Measurements from ENCODE around the gene MEN1. TPM values are rescaled to one million over a fixed set of nuclear protein-coding genes. Genes with fewer than 3 reads are reported as not detected.
A peak's percentile ranks its signal among the peaks of the same experiment; 100 is the strongest.

Gene MEN1
- total RNA-seq, 6 donors from 2014 or later, result 15.4 to 47.1 (median 24.4) TPM

GRCh38 chr11:64770120-64770519 is 40.2 kb downstream of the MEN1 start:
- H3K4me1 ChIP-seq, result peaks cover 28 to 53% (median 33%) of the 10 kb centered on the region in 4 donors
- ATAC-seq (ENCODE audit: low FRiP score in 2 of 2), result no peak

GRCh38 chr11:64769283-64769682 is 41.1 kb downstream of the MEN1 start:
- ATAC-seq (ENCODE audit: low FRiP score in 2 of 2) (no peak), DNase-seq (no peak)
- no peaks in the 10 kb centered on the region for H3K27me3 ChIP-seq
- no peaks in the 10 kb centered on the region for H3K9me3 ChIP-seq
- no peak overlapping the region for H3K27ac ChIP-seq
- no peak overlapping the region for H3K4me3 ChIP-seq
- WGBS, 2 donors, result 89 to 91% methylated on average over 6 of the region's 6 CpGs
- no peak for TF ChIP-seq EP300 (IDR thresholded peaks at IDR 0.05)
- TF ChIP-seq CTCF (IDR thresholded peaks at IDR 0.05), result no peak
- no peak for TF ChIP-seq POLR2A (IDR thresholded peaks at IDR 0.05)
- no peak for TF ChIP-seq POLR2AphosphoS5 (IDR thresholded peaks at IDR 0.05)
- peaks cover 26 to 48% (median 31%) of the 10 kb centered on the region in 4 donors for H3K4me1 ChIP-seq
- H3K36me3 ChIP-seq, result peaks cover 90 to 100% (median 96%) of the 10 kb centered on the region in 4 donors

More at GRCh38 chr11:64770120-64770519, 40.2 kb downstream of the MEN1 start:
- no peak for DNase-seq
- Histone ChIP-seq H3K36me3 (peaks cover 90 to 100% (median 96%) of the 10 kb centered on the region in 4 donors), H3K9me3 (no peaks in the 10 kb centered on the region), H3K4me3 (no peak overlapping the region), H3K27ac (no peak overlapping the region), H3K27me3 (no peaks in the 10 kb centered on the region)
- WGBS, 2 donors, result 93 to 94% methylated on average over 12 of the region's 12 CpGs
- no peak for TF ChIP-seq POLR2AphosphoS5 (IDR thresholded peaks at IDR 0.05)
- no peak for TF ChIP-seq CTCF (IDR thresholded peaks at IDR 0.05)
- no peak for TF ChIP-seq EP300 (IDR thresholded peaks at IDR 0.05)
- TF ChIP-seq POLR2A (IDR thresholded peaks at IDR 0.05), result no peak

GRCh38 chr11:64768300-64768694 is 42.1 kb downstream of the MEN1 start:
- Histone ChIP-seq H3K4me3 (no peak overlapping the region), H3K36me3 (peaks cover 82 to 100% (median 96%) of the 10 kb centered on the region in 4 donors), H3K27ac (peak overlapping the region in 1 of 4 donors; percentile 73), H3K4me1 (peaks cover 29 to 47% (median 33%) of the 10 kb centered on the region in 4 donors), H3K27me3 (no peaks in the 10 kb centered on the region), H3K9me3 (no peaks in the 10 kb centered on the region)
- no peak for ATAC-seq (ENCODE audit: low FRiP score in 2 of 2)
- WGBS, 2 donors, result 88 to 90% methylated on average over 6 of the region's 6 CpGs
- no peak for DNase-seq
- TF ChIP-seq POLR2AphosphoS5 (IDR thresholded peaks at IDR 0.05) (no peak), POLR2A (IDR thresholded peaks at IDR 0.05) (no peak), EP300 (IDR thresholded peaks at IDR 0.05) (no peak), CTCF (IDR thresholded peaks at IDR 0.05) (no peak)

- no peak overlapping the region for H3K4me3 ChIP-seq
- peak overlapping the region; percentile 14 to 73 (median 66) for H3K27ac ChIP-seq
- no peaks in the 10 kb centered on the region for H3K9me3 ChIP-seq
- DNase-seq, result peak; percentile 58 to 62
- peaks cover 76 to 100% (median 96%) of the 10 kb centered on the region in 4 donors for H3K36me3 ChIP-seq
- H3K4me1 ChIP-seq, result peaks cover 28 to 46% (median 30%) of the 10 kb centered on the region in 4 donors
- 49 to 86% methylated on average over 8 to 18 of the region's 19 CpGs for WGBS, 2 donors
- peak; percentile 55 to 60 for ATAC-seq (ENCODE audit: low FRiP score in 2 of 2)
- no peak for TF ChIP-seq POLR2A (IDR thresholded peaks at IDR 0.05)
- TF ChIP-seq CTCF (IDR thresholded peaks at IDR 0.05), result peak; percentile 60 to 79 (median 77)
- TF ChIP-seq EP300 (IDR thresholded peaks at IDR 0.05), result no peak
- no peaks in the 10 kb centered on the region for H3K27me3 ChIP-seq
These were observed 42.7 kb downstream of the MEN1 start for GRCh38 chr11:64767344-64768299.

Measured in upper lobe of left lung (tissue), 6 donors.